ENCODE data around the gene SAMSN1.

DNA sequence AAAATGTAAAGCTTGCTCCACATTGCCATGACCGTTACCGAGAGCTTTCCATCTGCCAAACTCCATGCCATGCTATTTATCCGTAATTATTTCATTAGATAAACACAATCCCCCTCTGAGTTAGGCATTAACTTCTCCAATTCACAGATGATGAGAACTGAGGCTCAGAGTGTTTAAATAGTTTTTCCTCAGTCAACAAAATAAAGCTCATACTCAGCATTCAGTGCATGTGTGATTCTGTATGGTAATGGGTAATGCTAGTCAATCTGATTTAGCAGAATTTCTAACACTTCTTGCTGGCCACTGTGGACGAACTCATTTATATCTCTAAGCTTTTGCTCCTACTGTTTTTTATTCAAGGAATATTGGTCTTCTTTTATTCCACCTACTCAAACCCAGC is 17.3 kb downstream of the SAMSN1 start:
- TF ChIP-seq NR3C1 (IDR thresholded peaks at IDR 0.05) (no peak), KDM1A (IDR thresholded peaks at IDR 0.05; ENCODE audit: low read depth) (no peak), CBX8 (IDR thresholded peaks at IDR 0.05) (no peak), BHLHE40 (IDR thresholded peaks at IDR 0.05; ENCODE audit: low read depth, low read length) (no peak), ESRRA (IDR thresholded peaks at IDR 0.05; ENCODE audit: borderline replicate concordance, low read length) (no peak), MYC (IDR thresholded peaks at IDR 0.05; ENCODE audit: borderline replicate concordance, low read length) (no peak), NFE2L2 (conservative IDR thresholded peaks at IDR 0.05; ENCODE audit: low read length) (no peak), TP53 (CRISPR knock-in tag; IDR thresholded peaks at IDR 0.05) (no peak), RFX5 (IDR thresholded peaks at IDR 0.05) (no peak), JUN (IDR thresholded peaks at IDR 0.05) (no peak), POLR2A (IDR thresholded peaks at IDR 0.05; ENCODE audit: low read length) (no peak), RCOR1 (IDR thresholded peaks at IDR 0.05; ENCODE audit: low read depth, low read length) (no peak)
- TF ChIP-seq, protein P1, sequence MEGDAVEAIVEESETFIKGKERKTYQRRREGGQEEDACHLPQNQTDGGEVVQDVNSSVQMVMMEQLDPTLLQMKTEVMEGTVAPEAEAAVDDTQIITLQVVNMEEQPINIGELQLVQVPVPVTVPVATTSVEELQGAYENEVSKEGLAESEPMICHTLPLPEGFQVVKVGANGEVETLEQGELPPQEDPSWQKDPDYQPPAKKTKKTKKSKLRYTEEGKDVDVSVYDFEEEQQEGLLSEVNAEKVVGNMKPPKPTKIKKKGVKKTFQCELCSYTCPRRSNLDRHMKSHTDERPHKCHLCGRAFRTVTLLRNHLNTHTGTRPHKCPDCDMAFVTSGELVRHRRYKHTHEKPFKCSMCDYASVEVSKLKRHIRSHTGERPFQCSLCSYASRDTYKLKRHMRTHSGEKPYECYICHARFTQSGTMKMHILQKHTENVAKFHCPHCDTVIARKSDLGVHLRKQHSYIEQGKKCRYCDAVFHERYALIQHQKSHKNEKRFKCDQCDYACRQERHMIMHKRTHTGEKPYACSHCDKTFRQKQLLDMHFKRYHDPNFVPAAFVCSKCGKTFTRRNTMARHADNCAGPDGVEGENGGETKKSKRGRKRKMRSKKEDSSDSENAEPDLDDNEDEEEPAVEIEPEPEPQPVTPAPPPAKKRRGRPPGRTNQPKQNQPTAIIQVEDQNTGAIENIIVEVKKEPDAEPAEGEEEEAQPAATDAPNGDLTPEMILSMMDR (IDR thresholded peaks at IDR 0.05) = no peak
- TF ChIP-seq, protein P2, sequence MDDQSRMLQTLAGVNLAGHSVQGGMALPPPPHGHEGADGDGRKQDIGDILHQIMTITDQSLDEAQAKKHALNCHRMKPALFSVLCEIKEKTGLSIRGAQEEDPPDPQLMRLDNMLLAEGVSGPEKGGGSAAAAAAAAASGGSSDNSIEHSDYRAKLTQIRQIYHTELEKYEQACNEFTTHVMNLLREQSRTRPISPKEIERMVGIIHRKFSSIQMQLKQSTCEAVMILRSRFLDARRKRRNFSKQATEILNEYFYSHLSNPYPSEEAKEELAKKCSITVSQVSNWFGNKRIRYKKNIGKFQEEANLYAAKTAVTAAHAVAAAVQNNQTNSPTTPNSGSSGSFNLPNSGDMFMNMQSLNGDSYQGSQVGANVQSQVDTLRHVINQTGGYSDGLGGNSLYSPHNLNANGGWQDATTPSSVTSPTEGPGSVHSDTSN (IDR thresholded peaks at IDR 0.05) = no peak

All from A549 (cell line).